T-cell (primary cell): ENCODE measurements around the gene TGM1. TPM values are rescaled to one million over a fixed set of nuclear protein-coding genes. Genes with fewer than 3 reads are reported as not detected.

Source experiments
- ATAC-seq, 4 experiments: fragments of 200-7000 bp in 3 of 4; fragments of 150-1000 bp in 1 of 4; cut with Tn5 transposase; replicated peaks in 1 of 4; 1 replicate in 3 of 4; 2 replicates in 1 of 4; pipeline ENCODE4 v1.10.0; 2021; ENCODE audit warnings: moderate library complexity in 3 of 4, mild to moderate bottlenecking in 2 of 4, moderate number of reproducible peaks in 1 of 4
- CTCF ChIA-PET, 2 donors: fragments of 300-600 bp; sonication (Branson Sonifier 250); formaldehyde crosslinking; loops; one replicate each; lab custom pipeline; 2022; ENCODE audit warnings: antibody characterized with exemption in 2 of 2; lab: Charles Lee
- POLR2A ChIA-PET, 2 donors: fragments of 300-600 bp; sonication (Branson Sonifier 250); formaldehyde crosslinking; loops; one replicate each; lab custom pipeline; 2022; ENCODE audit warnings: antibody characterized with exemption in 2 of 2; lab: Charles Lee
- DNase-seq, 35 experiments: peaks; one replicate each; pipeline versions ENCODE4 v3.0.0 to v3.0.0-alpha.2; 2013 to 2023
- H3K27ac ChIP-seq: one replicate; pipeline ENCODE4 v1.5.1; 2013; ENCODE audit warnings: low read length
- H3K27me3 ChIP-seq, 2 experiments: replicated peaks in 1 of 2; 1 replicate in 1 of 2; 2 replicates in 1 of 2; pipeline versions ENCODE4 v1.6.1 to v1.7.0; 2013; ENCODE audit warnings: low read length in 1 of 2, mixed read lengths in 1 of 2; ENCODE audit not compliant: control insufficient read depth in 2 of 2, insufficient read depth in 2 of 2; ENCODE audit errors: extremely low read depth in 1 of 2
- H3K36me3 ChIP-seq, 2 donors: 1 replicate in 1 of 2; 2 replicates in 1 of 2; pipeline versions ENCODE4 v1.6.1 to v1.7.0; 2013; ENCODE audit warnings: low read length in 1 of 2; ENCODE audit not compliant: control insufficient read depth in 2 of 2, insufficient read depth in 1 of 2; ENCODE audit errors: extremely low read depth in 1 of 2
- H3K4me1 ChIP-seq, 2 experiments: 1 replicate in 1 of 2; 2 replicates in 1 of 2; pipeline versions ENCODE4 v1.6.1 to v1.7.0; 2013; ENCODE audit warnings: low read length in 2 of 2, mixed read lengths in 1 of 2; ENCODE audit not compliant: insufficient read depth in 2 of 2, control insufficient read depth in 1 of 2; ENCODE audit errors: extremely low read depth in 1 of 2
- H3K4me3 ChIP-seq, 2 donors: 1 replicate in 1 of 2; 2 replicates in 1 of 2; pipeline versions ENCODE4 v1.5.1 to v1.7.0; 2013; ENCODE audit warnings: mild to moderate bottlenecking in 2 of 2, low read length in 1 of 2, moderate library complexity in 1 of 2; ENCODE audit not compliant: control insufficient read depth in 1 of 2; ENCODE audit errors: extremely low read depth in 1 of 2
- H3K9me3 ChIP-seq: 2 replicates; pipeline ENCODE4 v1.7.0; 2013
- H3K27ac Mint-ChIP-seq, 2 donors: one replicate each; pipeline ENCODE4 v1.8.0; 2020 to 2021; ENCODE audit warnings: mild to moderate bottlenecking in 2 of 2, mixed read lengths in 2 of 2
- H3K27me3 Mint-ChIP-seq, 2 donors: one replicate each; pipeline ENCODE4 v1.8.0; 2021 to 2022; ENCODE audit warnings: mixed read lengths in 2 of 2
- H3K36me3 Mint-ChIP-seq: one replicate; pipeline ENCODE4 v1.8.0; 2021; ENCODE audit warnings: mixed read lengths
- H3K4me1 Mint-ChIP-seq, 3 donors: one replicate each; pipeline ENCODE4 v1.8.0; 2020 to 2022; ENCODE audit warnings: mixed read lengths in 3 of 3, mild to moderate bottlenecking in 1 of 3
- H3K4me3 Mint-ChIP-seq, 3 donors: one replicate each; pipeline ENCODE4 v1.8.0; 2020 to 2022; ENCODE audit warnings: mild to moderate bottlenecking in 3 of 3, mixed read lengths in 3 of 3, moderate library complexity in 3 of 3
- H3K9me3 Mint-ChIP-seq, 3 donors: one replicate each; pipeline ENCODE4 v1.8.0; 2020 to 2022; ENCODE audit warnings: mixed read lengths in 3 of 3
- WGBS: methylation state at CpG from one replicate; pipeline ENCODE4 v1.1.5; 2013; ENCODE audit warnings: missing lambda C conversion rate; ENCODE audit not compliant: insufficient coverage; 5-methylcytosine and 5-hydroxymethylcytosine counted together
- total RNA-seq, 35 experiments: library from RNA in 6 of 35; stranded (reverse) in 6 of 35; fragments of 120-200 nt in 1 of 35; gene quantifications; one replicate each; pipeline versions ENCODE4 v1.2.1 to v1.2.4 and lab custom pipeline; 2013 to 2026

The TGM1 gene
- total RNA-seq, 5 donors from 2014 or later (not counting 1 experiment from before 2014, with no cell fraction given), result 4.9 to 13.5 (median 9.4) TPM

DNA sequence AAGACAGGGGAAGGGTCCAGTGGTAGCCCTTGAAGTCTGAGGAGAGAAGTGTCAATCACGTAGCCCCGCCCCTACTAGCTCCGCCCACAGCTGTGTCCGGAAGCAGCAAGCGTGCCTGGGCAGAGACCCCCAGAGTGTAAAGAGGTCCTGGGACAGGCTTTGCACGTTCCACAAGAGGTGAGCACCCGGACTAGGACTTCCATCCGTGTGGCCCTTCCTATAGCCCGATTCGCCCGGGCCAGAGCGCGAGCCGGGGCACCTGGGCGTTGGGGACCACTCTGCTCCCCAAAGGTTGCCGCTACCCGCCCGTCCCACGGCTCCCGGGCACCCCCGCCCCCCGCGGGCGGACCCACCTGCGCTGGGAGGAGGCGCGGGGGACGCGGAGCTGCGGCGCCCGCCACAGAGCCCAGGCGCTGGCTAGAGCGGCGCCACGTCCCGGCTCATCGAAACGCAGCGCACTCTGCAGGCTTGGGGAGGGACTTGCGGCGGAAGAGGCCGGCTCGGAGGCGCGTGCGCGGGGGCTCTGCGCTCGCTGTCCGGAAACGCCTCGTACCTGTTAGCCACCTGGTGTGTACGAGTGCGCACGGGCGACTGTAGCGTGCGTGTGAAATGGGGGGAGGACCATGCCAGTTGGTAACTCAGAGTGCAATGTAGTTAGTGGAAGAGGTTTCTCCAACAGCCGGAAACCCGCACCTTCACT lies 8.3 kb upstream of the TGM1 start, which contains the start of gene RABGGTA:
TSS of gene RABGGTA (minus strand) at position 464 of the 700 bp plus-strand sequence. CDS start 482 bp downstream, outside the sequence.
- peak within 1 kb of the TSS; percentile 82 to 94 for H3K4me3 ChIP-seq
- ChIA-PET CTCF (interaction anchor here (1.0 to 2.6 kb wide), 9 partner anchors 8 to 160 kb away, joined by 3 to 30 read pairs (median 5); partner anchors contain the start of genes TINF2 (in 2 of the 2) and CIDEB (in 1 of the 2)), POLR2A (interaction anchor here (0.5 to 2.3 kb wide), 6 partner anchors 26 to 158 kb away, joined by 3 to 19 read pairs (median 4); partner anchors contain the start of genes CBLN3 (in 1 of the 2), KHNYN (in 1 of the 2) and TINF2 (in 1 of the 2))
- WGBS, result under 1% methylated on average over 53 of the region's 61 CpGs
- no peaks in the 10 kb centered on the region for H3K9me3 Mint-ChIP-seq
- no peaks in the 10 kb centered on the region for H3K27me3 Mint-ChIP-seq
- no peaks in the 10 kb centered on the region for H3K27me3 ChIP-seq
- H3K36me3 ChIP-seq, result peaks cover 14 to 27% of the 10 kb centered on the region in 2 donors
- peak within 1 kb of the TSS; percentile 84 to 90 (median 90) for H3K4me3 Mint-ChIP-seq
- H3K36me3 Mint-ChIP-seq, result peaks cover 23% of the 10 kb centered on the region
- peaks cover 15 to 29% of the 10 kb centered on the region in 2 experiments for H3K4me1 ChIP-seq
- H3K27ac ChIP-seq, result peak within 1 kb of the TSS; percentile 96
- no peaks in the 10 kb centered on the region for H3K9me3 ChIP-seq
- H3K27ac Mint-ChIP-seq, result peak within 1 kb of the TSS; percentile 95 to 97
- peak; percentile 87 to 97 (median 95) for ATAC-seq
- H3K4me1 Mint-ChIP-seq, result peaks cover 34 to 51% (median 37%) of the 10 kb centered on the region in 3 donors
- DNase-seq, result peak; percentile 85 to 98 (median 96)

GRCh38 chr14:24270537-24271133 lies 7.7 kb upstream of the TGM1 start:
- Histone ChIP-seq H3K9me3 (no peaks in the 10 kb centered on the region), H3K27ac (peak overlapping the region; percentile 96), H3K27me3 (no peaks in the 10 kb centered on the region), H3K36me3 (peaks cover 14 to 33% of the 10 kb centered on the region in 2 donors), H3K4me1 (peaks cover 15 to 29% of the 10 kb centered on the region in 2 experiments), H3K4me3 (peak overlapping the region; percentile 82 to 94)
- peak overlapping the region; percentile 93 to 95 for H3K27ac Mint-ChIP-seq
- DNase-seq, result no peak
- peak overlapping the region; percentile 84 to 90 (median 90) for H3K4me3 Mint-ChIP-seq
- ChIA-PET CTCF (interaction anchor here (0.6 to 2.6 kb wide), 7 partner anchors 9 to 161 kb away, joined by 3 to 30 read pairs (median 6); partner anchors contain the start of genes TINF2 (in 2 of the 2) and CIDEB (in 1 of the 2)), POLR2A (interaction anchor here (0.6 to 2.3 kb wide), 5 partner anchors 27 to 159 kb away, joined by 3 to 19 read pairs (median 5); partner anchors contain the start of genes CBLN3 (in 1 of the 2), KHNYN (in 1 of the 2) and TINF2 (in 1 of the 2))
- no peaks in the 10 kb centered on the region for H3K9me3 Mint-ChIP-seq
- no peaks in the 10 kb centered on the region for H3K27me3 Mint-ChIP-seq
- peaks cover 34 to 50% (median 37%) of the 10 kb centered on the region in 3 donors for H3K4me1 Mint-ChIP-seq
- WGBS, result 21% methylated on average over 13 of the region's 13 CpGs
- H3K36me3 Mint-ChIP-seq, result peaks cover 28% of the 10 kb centered on the region
- ATAC-seq, result peak in 2 of 4 experiments; percentile 4

DNA sequence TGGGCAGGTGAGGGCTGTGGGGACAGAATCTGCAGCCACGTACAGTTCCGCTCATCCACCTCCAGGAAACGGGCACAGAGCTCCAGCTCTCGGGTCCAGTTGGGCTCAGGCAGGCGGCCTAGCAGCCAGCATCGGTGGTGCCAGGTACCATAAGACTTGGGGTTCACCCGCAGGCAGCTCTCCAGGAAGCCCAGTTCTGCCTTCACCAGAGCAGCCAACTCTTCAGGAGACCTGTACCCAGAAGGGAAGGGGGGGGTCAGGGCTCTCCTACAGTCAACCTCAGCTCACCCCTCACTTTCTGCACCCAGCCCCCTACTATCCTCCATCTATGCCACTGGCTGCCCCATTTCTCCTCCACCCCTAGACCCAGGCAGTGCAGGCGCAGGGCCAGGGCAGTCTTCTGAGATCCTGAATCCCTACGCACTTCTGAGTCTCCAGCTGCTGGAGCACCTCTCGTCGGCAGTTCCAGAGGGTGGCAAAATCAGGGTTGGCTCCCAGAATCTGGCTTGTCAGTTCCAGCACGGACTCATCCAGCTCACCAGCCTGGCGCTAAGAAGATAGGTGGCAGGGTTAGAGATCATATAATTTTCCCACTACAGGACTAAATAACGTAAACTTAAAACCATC lies 7.0 kb upstream of the TGM1 start:
- Histone ChIP-seq H3K27me3 (no peaks in the 10 kb centered on the region), H3K4me1 (peaks cover 15 to 29% of the 10 kb centered on the region in 2 experiments), H3K36me3 (peaks cover 14 to 39% of the 10 kb centered on the region in 2 donors), H3K9me3 (no peaks in the 10 kb centered on the region), H3K27ac (no peak overlapping the region), H3K4me3 (no peak overlapping the region)
- ChIA-PET POLR2A (interaction anchor here (0.8 to 2.3 kb wide), 3 partner anchors 27 to 61 kb away, joined by 3 to 19 read pairs (median 3); partner anchors contain the start of gene TINF2 (in 1 of the 2)), CTCF (interaction anchor here (0.6 to 2.6 kb wide), 6 partner anchors 9 to 161 kb away, joined by 3 to 30 read pairs (median 3); partner anchors contain the start of gene TINF2 (in 1 of the 2))
- ATAC-seq (no peak), DNase-seq (no peak)
- Mint-ChIP-seq H3K36me3 (peaks cover 29% of the 10 kb centered on the region), H3K27me3 (no peaks in the 10 kb centered on the region), H3K4me1 (peaks cover 34 to 43% (median 37%) of the 10 kb centered on the region in 3 donors), H3K27ac (peak overlapping the region in 1 of 2 donors; percentile 95), H3K4me3 (peak overlapping the region; percentile 84 to 90 (median 90)), H3K9me3 (no peaks in the 10 kb centered on the region)
- 94% methylated on average over 10 of the region's 14 CpGs for WGBS

DNA sequence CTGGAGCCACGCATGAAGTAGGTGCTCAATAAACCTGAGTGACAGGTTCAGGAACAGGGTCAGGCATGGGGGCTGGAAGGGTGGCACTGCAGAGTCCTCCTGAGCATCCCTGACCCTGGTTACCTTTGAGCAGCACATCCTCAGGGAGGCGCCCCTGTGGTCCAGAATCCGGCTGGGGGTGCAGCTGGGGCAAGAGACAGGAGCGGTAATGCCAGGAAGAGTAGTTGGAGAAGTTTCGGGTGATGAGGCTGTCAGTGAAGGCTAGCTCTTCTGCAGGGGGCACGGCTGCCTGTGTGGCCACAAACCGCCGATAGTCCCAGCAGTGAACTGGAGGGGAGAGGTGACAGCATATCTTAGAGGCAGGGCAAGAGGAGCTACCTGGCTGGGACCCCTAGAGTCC lies 6.4 kb upstream of the TGM1 start:
- H3K9me3 ChIP-seq, result no peaks in the 10 kb centered on the region
- Mint-ChIP-seq H3K4me1 (peaks cover 34 to 41% (median 35%) of the 10 kb centered on the region in 3 donors), H3K27ac (peak overlapping the region in 1 of 2 donors; percentile 19), H3K9me3 (no peaks in the 10 kb centered on the region), H3K4me3 (peak overlapping the region in 2 of 3 donors; percentile 6 to 9), H3K36me3 (peaks cover 34% of the 10 kb centered on the region), H3K27me3 (no peaks in the 10 kb centered on the region)
- ChIA-PET CTCF (interaction anchor here (0.7 to 2.6 kb wide), 5 partner anchors 21 to 27 kb away, joined by 3 to 30 read pairs (median 3); partner anchors contain the start of gene TINF2 (in 1 of the 2)), POLR2A (interaction anchor here in 1 of 2 donors (0.8 kb wide), 1 partner anchor 61 kb away, joined by 3 read pairs; no protein-coding TSS in a partner anchor)
- no peak overlapping the region for H3K27ac ChIP-seq
- H3K4me1 ChIP-seq, result peaks cover 15 to 27% of the 10 kb centered on the region in 2 experiments
- no peak for DNase-seq
- no peak overlapping the region for H3K4me3 ChIP-seq
- WGBS, result 94% methylated on average over 6 of the region's 8 CpGs
- H3K36me3 ChIP-seq, result peaks cover 14 to 40% of the 10 kb centered on the region in 2 donors
- no peaks in the 10 kb centered on the region for H3K27me3 ChIP-seq
- no peak for ATAC-seq

DNA sequence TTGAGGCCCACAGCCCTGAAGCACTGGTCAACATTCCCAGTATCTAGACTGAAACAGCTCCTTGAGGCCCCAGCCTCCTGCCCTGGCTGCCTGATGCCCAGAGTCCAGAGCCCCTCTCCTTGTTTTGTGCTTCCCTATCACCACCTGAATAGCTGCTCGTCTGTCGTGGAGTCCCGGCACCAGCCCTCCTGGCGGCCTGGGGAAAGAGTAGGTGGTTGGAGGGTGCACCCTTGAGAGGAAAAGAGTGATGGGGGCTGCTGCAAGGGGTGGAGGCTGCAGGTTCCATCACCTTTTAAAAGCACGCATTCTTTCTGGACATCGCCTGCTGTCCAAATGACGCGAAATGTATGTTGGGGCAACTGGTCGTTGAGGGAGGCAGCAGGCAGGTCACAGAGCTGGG lies 5.2 kb upstream of the TGM1 start:
- no peak overlapping the region for H3K4me3 ChIP-seq
- Mint-ChIP-seq H3K4me3 (no peak overlapping the region), H3K27me3 (no peaks in the 10 kb centered on the region), H3K4me1 (peaks cover 24 to 30% (median 28%) of the 10 kb centered on the region in 3 donors), H3K9me3 (no peaks in the 10 kb centered on the region), H3K36me3 (peaks cover 34% of the 10 kb centered on the region), H3K27ac (no peak overlapping the region)
- DNase-seq (no peak), ATAC-seq (no peak)
- H3K27me3 ChIP-seq, result no peaks in the 10 kb centered on the region
- H3K9me3 ChIP-seq, result no peaks in the 10 kb centered on the region
- POLR2A ChIA-PET, result no interaction called here
- peaks cover 14 to 45% of the 10 kb centered on the region in 2 donors for H3K36me3 ChIP-seq
- H3K4me1 ChIP-seq, result peaks cover 10 to 21% of the 10 kb centered on the region in 2 experiments
- H3K27ac ChIP-seq, result no peak overlapping the region
- CTCF ChIA-PET, result interaction anchor here in 1 of 2 donors (0.7 kb wide), 1 partner anchor 170 kb away, joined by 4 read pairs; no protein-coding TSS in a partner anchor
- WGBS, result 100% methylated on average over 5 of the region's 9 CpGs
